ENCODE measurements around the gene ANGPTL2. TPM values are rescaled to one million over a fixed set of nuclear protein-coding genes. Genes with fewer than 3 reads are reported as not detected.

ANGPTL2 gene
- total RNA-seq, 2 experiments from 2014 or later: not detected

- DNase-seq (ENCODE audit: low spot score): no peak
- intact Hi-C loops (cut with micrococcal nuclease; ENCODE audit: unreplicated experiment): no loop called here
- no peak overlapping the region for H3K4me3 ChIP-seq (ENCODE audit: low read depth, low read length, poor library complexity, severe bottlenecking)
- H3K9me2 ChIP-seq (ENCODE audit: insufficient read depth, low read length): no peaks in the 10 kb centered on the region
- H3K4me2 ChIP-seq (ENCODE audit: low read length): no peak overlapping the region
- no peak overlapping the region for H3K27ac ChIP-seq (ENCODE audit: low read depth, low read length, poor library complexity, severe bottlenecking)
- no TSS peak for BruUV-seq (replicated peaks)
- H2AFZ ChIP-seq (ENCODE audit: low read length): no peak overlapping the region
- peaks cover 15% of the 10 kb centered on the region for H3K4me1 ChIP-seq (ENCODE audit: insufficient read depth, low read length, poor library complexity, severe bottlenecking)
- TF ChIP-seq EZH2phosphoT487 (IDR thresholded peaks at IDR 0.05; ENCODE audit: borderline replicate concordance, low read depth, low read length): no peak
- ChIA-PET CTCF (ENCODE audit: unreplicated experiment) (no interaction called here), POLR2A (no interaction called here)
- H3K79me2 ChIP-seq (ENCODE audit: insufficient read depth, low read depth, low read length): no peaks in the 10 kb centered on the region
- no peaks in the 10 kb centered on the region for H4K20me1 ChIP-seq (ENCODE audit: insufficient read depth, low read length)
- no peaks in the 10 kb centered on the region for H3K9me3 ChIP-seq (ENCODE audit: low read length)
- no peaks in the 10 kb centered on the region for H3K36me3 ChIP-seq (ENCODE audit: insufficient read depth, low read length)
Measured at GRCh38 chr9:127114606-127115005, 7.8 kb downstream of the ANGPTL2 start.

- ChIA-PET POLR2A (no interaction called here), CTCF (ENCODE audit: unreplicated experiment) (interaction anchor here (0.6 kb wide), 1 partner anchor 1444 kb away, joined by 3 read pairs; no protein-coding TSS in a partner anchor)
- Histone ChIP-seq H3K4me3 (ENCODE audit: low read depth, low read length, poor library complexity, severe bottlenecking) (no peak overlapping the region), H3K27ac (ENCODE audit: low read depth, low read length, poor library complexity, severe bottlenecking) (no peak overlapping the region), H3K79me2 (ENCODE audit: insufficient read depth, low read depth, low read length) (no peaks in the 10 kb centered on the region), H3K9me2 (ENCODE audit: insufficient read depth, low read length) (no peaks in the 10 kb centered on the region), H2AFZ (ENCODE audit: low read length) (no peak overlapping the region), H3K4me1 (ENCODE audit: insufficient read depth, low read length, poor library complexity, severe bottlenecking) (peaks cover 12% of the 10 kb centered on the region), H3K36me3 (ENCODE audit: insufficient read depth, low read length) (no peaks in the 10 kb centered on the region), H3K9me3 (ENCODE audit: low read length) (no peaks in the 10 kb centered on the region), H3K4me2 (ENCODE audit: low read length) (no peak overlapping the region), H4K20me1 (ENCODE audit: insufficient read depth, low read length) (no peaks in the 10 kb centered on the region)
- no peak for DNase-seq (ENCODE audit: low spot score)
- no TSS peak for BruUV-seq (replicated peaks)
- no peak for TF ChIP-seq CTCF (conservative IDR thresholded peaks at IDR 0.05; ENCODE audit: low read length)
- TF ChIP-seq EZH2phosphoT487 (IDR thresholded peaks at IDR 0.05; ENCODE audit: borderline replicate concordance, low read depth, low read length): no peak
- intact Hi-C loops (cut with micrococcal nuclease; ENCODE audit: unreplicated experiment): no loop called here
Measured at GRCh38 chr9:127113191-127113972, 9.1 kb downstream of the ANGPTL2 start.

GRCh38 chr9:127112735-127113161 lies 9.7 kb downstream of the ANGPTL2 start:
- Histone ChIP-seq H2AFZ (ENCODE audit: low read length) (no peak overlapping the region), H3K4me3 (ENCODE audit: low read depth, low read length, poor library complexity, severe bottlenecking) (no peak overlapping the region), H3K4me1 (ENCODE audit: insufficient read depth, low read length, poor library complexity, severe bottlenecking) (peaks cover 12% of the 10 kb centered on the region), H3K4me2 (ENCODE audit: low read length) (no peak overlapping the region), H3K9me2 (ENCODE audit: insufficient read depth, low read length) (no peaks in the 10 kb centered on the region), H3K79me2 (ENCODE audit: insufficient read depth, low read depth, low read length) (no peaks in the 10 kb centered on the region), H4K20me1 (ENCODE audit: insufficient read depth, low read length) (no peaks in the 10 kb centered on the region), H3K36me3 (ENCODE audit: insufficient read depth, low read length) (no peaks in the 10 kb centered on the region), H3K27ac (ENCODE audit: low read depth, low read length, poor library complexity, severe bottlenecking) (no peak overlapping the region), H3K9me3 (ENCODE audit: low read length) (no peaks in the 10 kb centered on the region)
- BruUV-seq (replicated peaks): no TSS peak
- TF ChIP-seq CTCF (conservative IDR thresholded peaks at IDR 0.05; ENCODE audit: low read length): no peak
- no peak for TF ChIP-seq EZH2phosphoT487 (IDR thresholded peaks at IDR 0.05; ENCODE audit: borderline replicate concordance, low read depth, low read length)
- no peak for DNase-seq (ENCODE audit: low spot score)
- POLR2A ChIA-PET: no interaction called here
- CTCF ChIA-PET (ENCODE audit: unreplicated experiment): interaction anchor here (0.6 kb wide), 1 partner anchor 1443 kb away, joined by 3 read pairs; no protein-coding TSS in a partner anchor
- intact Hi-C loops (cut with micrococcal nuclease; ENCODE audit: unreplicated experiment): no loop called here
